ENCODE measurements around the gene STK4.

GRCh38 chr20:45103072-45103471 is 136.8 kb downstream of the STK4 start:
- TF ChIP-seq POLR2A (IDR thresholded peaks at IDR 0.05): no peak
- no peak for TF ChIP-seq EP300 (IDR thresholded peaks at IDR 0.05)
- TF ChIP-seq CTCF (IDR thresholded peaks at IDR 0.05): no peak

Data from ovary (tissue), 3 donors.